GM19395 (cell line): ENCODE data around the gene CERK.

ENCODE experiments used
- ATAC-seq: cut with Tn5 transposase; IDR thresholded peaks from one replicate; pipeline ENCODE4 v1.9.1; 2021; ENCODE audit warnings: mild to moderate bottlenecking, moderate library complexity; ENCODE audit not compliant: unreplicated experiment

CERK gene

DNA sequence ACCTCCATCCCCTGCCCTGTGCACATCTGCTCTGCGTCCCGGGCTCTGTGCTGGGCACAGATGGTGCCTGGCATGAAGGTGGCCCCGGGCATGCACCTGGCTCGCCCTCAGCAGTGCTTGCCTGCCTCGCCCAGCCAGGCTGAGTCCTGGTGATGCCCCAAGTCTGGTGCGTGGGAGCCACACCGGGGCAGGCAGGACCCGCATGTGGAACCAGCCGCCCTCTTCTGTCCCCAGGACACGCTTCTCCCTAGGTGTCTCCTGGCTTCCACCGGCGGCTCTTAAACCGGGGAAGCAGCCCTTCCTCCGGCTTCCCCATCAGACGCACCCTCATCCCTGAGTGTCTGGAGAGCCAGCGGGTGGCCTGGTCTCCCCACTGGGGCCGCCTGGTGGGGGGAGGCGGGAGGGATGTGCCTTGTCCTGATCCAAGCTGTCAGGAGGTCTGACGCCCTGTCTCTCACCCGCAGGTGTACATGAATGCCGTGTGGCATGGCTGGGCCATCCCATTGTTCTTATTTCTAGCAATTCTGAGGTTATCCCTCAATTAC lies 72.8 kb downstream of the CERK start:
- no peak for ATAC-seq

DNA sequence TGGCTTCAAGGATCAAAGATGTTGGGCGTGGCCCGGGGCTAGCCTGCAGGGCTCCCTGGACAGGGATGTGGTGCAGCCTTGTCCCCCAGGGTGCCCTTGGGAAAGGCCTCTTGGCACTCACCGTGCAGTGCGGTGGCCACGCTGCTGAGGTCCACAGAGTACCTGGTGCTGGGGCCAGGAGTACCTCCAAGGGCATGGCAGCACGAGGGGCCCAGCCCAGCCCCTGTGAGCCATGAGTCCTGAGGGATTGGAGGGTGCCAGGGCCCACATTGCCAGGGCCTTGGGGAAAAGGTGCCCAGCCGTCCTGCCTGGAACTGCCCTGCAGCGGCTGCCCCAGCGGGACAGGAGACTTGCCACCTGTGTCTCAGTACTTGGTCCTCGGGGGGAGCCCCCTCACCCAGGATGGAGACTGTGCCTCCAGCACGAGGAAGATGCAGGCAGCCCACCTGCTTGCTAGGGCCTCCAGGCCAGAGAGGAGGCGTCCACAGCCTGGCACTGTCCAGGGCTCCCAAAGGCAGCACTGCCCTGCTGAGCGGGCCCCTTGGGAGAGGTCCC lies 73.7 kb downstream of the CERK start:
- no peak for ATAC-seq

DNA sequence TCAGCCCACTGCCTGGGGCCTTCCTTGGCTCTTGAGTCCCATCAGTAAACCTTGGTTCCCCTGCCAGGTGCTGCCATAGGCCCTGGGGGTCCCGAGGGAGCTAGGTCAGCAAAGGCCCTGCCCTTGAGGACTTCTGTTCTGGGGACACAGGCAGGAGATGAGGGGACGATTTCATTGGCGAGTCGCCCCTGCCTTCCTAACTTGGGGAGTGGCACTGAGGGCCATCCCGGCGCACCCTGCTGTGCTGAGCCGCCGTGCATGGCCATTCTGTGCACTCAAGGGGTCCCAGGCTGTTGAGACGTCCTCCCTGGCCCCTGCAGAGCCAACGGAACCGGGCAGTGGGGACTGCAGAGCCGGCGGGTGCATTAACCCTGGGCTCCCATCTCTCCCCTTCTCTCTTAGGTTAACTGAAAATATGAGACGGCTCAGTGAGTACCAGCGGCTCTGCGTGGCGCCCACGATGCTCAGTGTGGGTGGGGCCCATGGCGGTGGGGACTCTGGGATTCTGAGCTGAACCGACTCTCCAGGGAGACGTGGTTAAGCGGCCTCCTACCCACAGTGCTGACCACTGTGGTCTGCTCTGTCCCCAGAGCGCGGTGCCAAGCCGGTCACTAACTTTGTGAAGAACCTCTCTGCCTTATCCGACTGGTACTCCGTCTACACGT lies 74.5 kb downstream of the CERK start:
- ATAC-seq, result no peak

DNA sequence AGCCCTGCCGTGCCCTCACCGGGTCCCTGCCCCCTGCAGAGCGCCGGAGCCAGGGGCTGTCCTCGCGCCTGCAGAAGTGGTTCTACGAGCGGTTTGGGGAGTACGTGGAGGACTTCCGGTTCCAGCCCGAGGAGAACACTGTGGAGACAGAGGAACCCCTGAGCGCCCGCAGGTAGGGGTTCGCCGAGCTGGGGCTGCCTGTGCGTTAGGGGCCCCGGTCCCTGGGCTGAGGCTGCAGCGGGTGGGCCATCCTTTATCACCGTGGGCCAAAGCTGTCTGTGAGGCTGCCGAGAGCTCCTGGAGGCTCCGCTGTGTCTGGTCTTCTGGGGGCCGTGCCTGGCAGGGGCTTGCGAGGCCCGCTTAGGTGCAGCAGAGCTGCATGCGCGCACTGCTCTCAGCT lies 75.1 kb downstream of the CERK start:
- ATAC-seq, result no peak

DNA sequence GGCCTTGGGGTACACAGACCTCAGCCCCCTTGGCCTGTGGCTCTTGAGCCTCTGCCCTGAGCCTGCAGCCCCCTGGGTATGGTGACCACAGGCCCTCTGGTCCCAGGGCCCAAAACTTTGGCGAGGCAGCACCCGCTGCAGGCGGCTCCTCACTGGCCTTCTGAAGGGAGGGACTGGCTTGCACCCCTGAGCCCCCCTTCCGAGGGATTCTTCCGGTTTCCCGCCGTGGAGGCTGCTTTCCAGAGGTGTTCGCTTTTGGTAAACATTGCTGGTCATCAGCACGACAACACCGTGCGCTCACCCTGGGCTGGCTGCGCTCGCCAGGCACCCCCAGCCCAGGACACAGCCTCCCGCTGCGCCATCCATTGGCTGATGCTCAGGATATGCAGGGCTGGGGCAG lies 75.8 kb downstream of the CERK start:
- no peak for ATAC-seq

DNA sequence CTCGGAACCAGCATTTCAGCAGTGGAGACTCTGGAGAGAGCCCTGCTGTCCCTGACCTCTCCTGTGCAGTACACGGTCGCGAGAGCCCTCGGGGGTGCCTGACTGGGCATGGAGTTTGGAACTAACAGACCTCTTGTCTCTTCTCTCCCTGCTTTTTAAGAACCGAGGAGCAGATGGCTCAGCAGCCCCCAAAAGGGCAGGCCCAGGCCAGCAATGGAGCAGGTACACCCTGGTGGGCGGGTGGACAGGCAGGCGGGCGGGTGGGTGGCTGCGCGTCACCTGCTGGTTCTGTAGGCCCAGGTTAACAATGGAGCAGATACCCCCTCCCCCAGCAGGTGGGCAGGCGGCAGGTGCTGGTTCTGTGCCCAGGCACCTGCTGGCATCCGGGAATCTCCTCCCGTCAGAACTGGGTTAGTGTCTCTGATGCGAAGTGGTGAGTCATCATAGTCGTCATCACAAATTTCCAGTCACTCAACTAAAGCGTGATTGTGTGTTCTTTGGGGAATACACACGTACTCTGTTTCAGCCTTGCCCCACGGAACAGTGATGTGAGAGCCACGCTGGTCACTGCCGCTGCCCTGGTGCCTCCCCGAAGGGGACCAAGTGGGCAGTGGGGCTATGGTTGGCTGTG lies 76.7 kb downstream of the CERK start:
- no peak for ATAC-seq

DNA sequence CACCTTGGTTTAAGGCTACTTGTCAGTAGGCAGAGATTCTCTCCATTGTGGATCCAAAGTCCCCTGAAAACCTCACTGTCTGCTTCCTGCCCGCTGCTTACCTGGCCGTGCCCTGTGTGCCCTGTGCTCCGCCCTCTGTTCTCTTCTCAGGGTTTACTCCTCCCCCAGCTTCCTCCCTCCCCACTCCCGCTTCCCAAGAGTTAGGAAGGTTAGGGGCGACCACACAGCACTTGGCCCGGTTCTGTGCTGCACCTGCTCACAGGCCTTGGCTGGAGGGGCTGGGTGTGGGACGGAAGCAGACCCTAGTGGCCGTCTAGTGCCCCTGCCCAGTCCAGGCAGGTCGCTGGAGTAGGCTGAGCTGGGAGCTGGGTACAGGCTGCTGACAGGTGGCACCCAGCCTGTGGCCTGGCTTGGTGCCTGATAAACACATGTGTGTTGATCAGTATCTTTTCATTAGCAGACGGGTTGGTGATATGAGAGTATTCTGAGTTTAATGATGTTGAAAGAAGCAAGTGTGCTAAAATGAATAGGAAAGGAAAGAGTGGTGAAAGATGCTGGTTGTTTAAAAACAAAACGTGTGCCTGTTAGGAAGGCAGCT lies 77.3 kb downstream of the CERK start:
- no peak for ATAC-seq

DNA sequence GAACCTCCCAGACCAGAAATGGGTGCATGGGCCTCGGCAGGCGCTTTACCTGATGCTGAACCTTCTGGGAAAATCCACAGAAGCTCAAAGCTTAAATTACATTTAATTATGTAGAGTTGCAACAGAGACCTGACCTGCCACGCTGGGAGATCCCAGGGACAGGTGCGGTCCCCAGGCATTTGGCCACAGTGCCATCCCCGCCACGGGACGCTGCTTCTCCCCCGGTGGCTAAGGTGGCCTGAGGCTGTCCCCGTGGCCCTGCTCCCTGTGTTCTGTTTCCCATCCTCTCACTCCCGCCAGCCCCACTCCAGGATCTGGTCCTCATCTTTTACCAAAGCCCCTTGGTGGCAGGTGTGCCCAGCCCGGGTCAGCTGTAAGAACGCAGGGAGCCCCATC lies 78.3 kb downstream of the CERK start:
- no peak for ATAC-seq

DNA sequence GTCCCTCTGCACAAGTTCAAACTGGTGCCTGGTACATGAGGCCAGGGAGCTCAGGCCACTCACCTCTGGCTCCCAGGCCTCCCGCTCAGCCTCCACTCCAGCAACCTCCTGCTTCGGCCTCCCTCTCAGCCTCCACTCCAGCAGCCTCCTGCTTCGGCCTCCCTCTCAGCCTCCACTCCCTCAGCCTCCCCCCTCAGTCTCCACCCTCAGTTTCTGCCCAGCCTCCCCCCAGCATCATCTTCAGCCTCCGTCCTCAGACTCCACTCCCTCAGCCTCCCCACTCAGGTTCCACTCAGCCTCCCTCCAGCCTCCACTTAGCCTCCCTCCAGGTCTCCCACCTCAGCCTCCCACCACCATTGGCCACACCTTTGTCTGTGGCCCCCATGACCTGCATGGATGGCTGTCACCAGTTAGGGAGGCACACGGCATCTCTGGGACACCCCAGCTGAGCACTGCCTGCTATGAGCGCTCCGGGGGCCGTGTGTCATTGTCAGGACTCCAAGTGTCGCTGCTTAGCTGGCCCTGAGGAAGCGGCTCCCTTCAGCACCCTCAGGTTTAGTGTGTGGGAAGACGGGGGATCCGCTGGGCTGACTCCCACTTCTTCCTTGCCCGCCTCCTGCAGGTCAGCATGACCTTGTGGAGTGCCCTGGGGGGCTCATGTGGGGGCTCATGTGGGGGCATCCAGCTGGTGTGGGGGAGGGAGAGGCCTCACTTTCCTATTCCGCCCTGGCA lies 78.8 kb downstream of the CERK start:
- ATAC-seq, result no peak

DNA sequence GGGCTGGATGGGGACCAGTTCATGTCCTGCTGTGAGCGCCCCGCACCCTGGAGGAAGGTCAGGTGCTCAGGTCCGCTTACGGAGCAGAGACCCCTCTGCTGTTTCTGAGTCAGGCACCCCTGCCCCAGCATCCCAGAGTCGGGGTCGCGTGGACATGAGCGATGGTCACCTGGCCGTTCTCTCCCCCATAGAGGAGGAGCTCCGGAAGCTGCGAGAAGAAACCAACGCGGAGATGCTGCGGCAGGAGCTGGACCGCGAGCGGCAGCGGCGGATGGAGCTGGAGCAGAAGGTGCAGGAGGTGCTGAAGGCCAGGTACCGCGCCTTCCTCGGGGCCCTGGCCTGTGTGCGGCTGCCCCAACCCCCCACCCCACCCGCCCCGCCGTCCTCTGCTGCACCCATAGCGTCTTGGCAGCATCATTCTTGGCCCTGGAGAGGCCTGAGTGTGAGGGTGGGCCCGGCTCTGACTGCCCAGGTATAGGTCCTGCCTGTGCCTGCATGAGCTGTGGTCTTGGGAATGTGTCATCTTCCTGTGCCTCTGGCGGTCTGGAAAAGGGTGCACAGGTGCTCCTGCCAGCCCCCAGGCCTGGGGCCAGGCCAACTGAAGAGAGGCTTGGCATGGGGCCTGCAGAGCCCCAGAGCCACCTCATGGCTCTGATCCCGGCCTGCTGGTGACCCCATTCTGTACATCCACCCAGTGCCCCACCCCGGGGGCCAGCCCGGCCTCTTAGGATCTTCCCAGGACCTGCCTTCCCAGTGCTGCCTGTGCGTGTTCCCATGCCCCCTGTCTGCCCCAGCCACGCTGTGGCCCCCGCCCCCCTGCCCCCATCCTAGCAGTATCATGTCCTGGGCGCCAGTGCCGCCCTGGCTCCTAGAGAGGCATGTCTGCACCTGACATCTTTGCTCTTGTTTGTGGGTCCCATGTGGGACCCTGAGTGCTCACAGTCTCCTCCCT lies 79.8 kb downstream of the CERK start:
- ATAC-seq, result no peak

DNA sequence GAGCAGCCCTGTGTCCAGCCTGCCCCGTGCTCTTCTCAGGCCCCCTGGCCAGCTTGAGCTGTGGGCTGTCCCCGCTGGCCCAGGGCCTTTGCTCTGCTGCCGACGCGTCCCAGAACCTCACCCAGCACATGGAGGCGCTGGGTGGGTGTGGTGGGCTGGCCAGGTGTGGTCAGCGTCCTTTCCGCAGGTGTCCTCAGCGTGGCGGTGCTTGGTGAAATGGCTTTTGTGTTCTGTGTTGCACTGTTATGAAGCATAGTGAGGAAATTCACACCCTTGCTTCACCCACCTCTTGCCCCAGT lies 80.4 kb downstream of the CERK start:
- ATAC-seq, result no peak

DNA sequence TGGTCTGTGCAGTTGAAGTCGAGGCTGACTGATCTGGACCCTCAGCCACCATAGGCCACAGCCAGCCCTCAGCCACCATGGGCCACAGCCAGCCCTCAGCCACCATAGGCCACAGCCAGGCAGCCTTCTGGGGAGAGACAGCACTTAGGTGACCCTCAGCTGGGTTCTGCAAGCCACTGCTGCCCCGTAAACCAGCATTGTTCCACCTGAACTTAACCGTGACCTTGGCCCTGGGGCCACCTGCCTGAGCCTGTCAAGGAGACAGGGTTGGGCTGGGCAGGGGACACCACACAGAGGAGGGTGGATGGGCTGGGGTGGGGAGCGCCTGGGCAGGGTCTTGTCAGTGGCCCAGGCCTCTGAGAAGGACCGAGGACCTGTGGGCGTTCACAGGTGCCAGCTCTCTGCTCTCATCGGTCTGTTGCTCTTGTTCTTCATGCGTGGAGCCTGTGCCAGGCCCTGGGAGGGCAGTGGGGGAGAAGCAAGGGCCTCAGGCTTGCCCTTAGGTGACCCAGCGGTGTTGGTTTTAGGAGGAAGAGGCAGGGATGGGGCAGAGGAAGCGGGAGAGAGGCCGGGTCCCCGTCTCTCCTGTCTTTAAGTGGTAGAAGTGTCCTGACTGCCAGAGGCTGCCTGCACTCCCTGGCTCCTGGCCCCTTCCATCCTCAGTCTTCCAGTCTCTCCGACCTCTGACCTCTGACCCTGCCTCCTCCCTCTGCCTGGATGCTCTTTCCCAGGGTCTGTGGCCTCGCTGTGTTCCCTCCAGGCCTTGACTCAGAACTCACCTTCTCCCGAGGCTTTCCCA lies 81.0 kb downstream of the CERK start:
- no peak for ATAC-seq

DNA sequence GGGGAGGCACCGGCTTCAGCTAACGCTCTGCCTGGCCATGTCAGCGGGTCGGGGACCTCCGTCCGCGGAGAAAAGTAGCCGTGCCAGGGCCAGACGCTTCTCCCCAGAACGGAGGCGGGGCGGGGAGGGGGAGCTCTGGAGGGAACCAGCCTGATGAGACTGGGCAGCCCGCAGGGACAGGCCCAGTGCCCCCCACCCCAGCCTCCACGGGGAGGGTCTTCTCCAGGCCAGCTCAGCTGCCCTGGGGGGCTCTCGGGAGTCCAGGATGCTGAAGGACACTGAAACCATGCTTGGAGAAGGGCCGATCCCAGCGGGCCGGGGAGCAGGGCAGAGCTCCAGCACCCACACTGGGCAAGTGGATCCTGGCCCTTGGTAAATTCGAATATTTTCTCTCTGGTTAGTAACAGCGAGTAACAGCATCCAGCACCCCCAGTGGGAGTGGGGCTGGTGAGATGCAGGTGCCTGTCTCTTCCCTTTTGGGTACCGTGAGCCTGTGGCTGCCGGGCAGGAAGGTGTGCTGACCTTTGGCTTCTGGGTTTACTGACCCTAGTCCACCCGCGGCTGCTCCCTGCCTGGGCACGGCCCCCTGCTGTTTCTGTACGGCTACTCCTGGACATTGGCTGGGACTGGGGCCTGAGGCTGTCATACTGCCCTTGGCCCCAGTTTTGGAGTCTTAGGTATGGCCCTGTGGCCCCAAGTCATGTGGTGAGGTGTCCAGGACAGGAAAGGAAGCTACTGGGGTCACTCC lies 82.0 kb downstream of the CERK start:
- no peak for ATAC-seq

DNA sequence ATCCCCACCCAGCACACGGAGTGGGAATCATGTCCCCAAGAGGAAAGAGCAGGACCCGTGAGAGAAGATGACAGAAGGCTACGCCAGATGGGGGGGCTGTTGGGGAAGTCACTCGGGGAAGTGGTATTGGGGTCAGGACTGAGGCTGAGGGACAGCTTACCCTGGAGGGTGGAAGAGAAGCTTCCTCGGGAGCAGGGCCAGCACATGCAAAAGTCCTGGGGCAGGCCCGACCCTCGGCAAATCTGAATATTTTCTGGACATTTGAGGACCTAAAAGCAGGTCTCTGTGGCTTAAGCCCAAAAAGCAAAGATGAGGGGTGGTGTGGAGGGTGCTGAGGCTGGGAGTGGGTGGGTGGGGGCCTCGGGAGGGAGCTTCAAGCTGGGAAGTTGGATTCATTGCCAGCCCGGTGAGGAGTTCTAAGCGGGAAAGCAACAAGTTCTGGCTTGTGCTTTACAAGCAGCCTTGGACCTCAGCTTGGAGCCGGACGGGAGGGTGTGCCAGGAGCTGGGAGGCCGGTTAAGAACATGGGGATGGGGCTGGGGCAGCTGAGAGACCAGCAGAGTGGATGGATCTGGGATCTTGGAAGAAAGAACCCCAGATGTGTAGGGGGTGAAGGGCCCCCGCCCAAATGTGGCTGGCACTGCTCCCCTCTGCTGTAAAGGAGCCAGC lies 83.0 kb downstream of the CERK start:
- ATAC-seq, result no peak

DNA sequence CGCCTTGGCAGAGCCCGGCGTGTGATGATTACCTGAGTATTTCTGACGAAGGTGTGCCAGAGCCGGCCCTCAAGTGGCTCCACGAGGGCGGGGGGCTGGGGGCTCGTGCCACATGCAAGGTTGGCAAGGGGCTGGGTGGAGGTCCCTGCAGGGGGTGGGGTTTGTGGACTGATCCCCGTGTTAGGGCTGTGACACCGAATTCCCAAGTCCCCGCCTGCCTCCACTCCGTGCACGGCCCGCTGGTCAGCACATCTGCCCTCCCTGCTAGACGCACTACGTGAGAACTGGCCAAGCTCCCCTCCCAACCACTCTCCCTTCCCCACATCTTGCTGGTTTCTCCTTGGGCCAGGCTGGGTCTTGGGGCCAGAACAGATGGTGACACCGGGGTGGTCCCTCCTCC lies 83.6 kb downstream of the CERK start:
- ATAC-seq, result no peak

DNA sequence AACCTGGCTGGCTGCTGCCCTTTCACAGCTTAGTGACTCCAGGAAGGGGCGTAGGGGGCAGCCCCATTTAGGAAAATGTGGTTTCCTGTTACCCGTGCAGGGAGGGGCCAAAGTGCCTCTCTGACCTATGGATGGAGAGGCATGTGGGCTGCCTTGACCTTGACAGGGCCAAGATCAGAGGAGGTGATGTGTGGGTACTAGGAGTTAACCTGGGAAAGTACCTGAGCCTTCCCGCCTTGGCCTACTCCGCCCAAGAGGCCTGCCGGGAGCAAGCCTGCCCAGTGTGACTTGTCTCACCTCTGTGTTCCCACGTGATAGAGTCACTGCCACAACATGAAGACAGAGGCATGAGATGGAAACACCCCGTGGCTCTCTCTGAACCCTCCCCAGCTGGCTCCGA lies 84.5 kb downstream of the CERK start:
- ATAC-seq, result no peak

DNA sequence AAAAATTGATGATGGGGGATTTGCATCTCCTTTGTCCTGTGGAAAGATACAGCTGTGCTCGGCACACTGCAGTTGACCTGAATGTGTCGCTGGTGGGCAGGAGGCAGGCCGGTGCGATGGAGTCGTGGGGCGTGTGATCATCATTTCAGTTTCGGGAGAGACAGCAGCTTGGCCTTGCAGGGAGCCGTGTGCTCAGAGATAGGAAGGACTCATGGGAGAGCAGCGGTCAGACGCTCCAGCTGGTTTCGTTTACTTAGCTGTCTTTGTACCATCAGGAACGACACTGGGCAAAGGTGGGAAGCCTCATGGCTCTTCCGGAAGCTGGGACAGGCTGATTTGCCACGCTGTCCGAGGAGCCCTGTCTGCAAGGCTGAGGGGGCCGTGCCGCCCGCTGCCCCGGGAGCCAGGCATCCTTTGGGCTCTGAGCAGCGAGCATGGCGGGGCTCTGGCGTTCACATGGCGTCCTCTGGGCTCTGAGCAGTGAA lies 85.2 kb downstream of the CERK start:
- ATAC-seq, result no peak
